KMS-11 (cell line): ENCODE data around the gene PRKCE.

ENCODE experiments used
- H2AFZ ChIP-seq: fragments of 200-600 bp; sonication (generic); 2 replicates; pipeline ENCODE4 v1.6.1; 2016; ENCODE audit warnings: antibody characterized with exemption, mixed run types, low read depth
- H3K27ac ChIP-seq: fragments of 200-600 bp; sonication (generic); 2 replicates; pipeline ENCODE4 v1.6.1; 2016; ENCODE audit warnings: mild to moderate bottlenecking, mixed run types
- H3K27me3 ChIP-seq: fragments of 200-600 bp; sonication (generic); 2 replicates; pipeline ENCODE4 v1.6.1; 2017; ENCODE audit warnings: mild to moderate bottlenecking, low read depth, mixed run types, moderate library complexity; ENCODE audit not compliant: insufficient read depth
- H3K36me3 ChIP-seq: fragments of 200-600 bp; sonication (generic); 2 replicates; pipeline ENCODE4 v1.6.1; 2017; ENCODE audit warnings: mild to moderate bottlenecking, mixed run types; ENCODE audit not compliant: insufficient read depth
- H3K4me1 ChIP-seq: fragments of 200-600 bp; sonication (generic); 2 replicates; pipeline ENCODE4 v1.6.1; 2016; ENCODE audit warnings: mild to moderate bottlenecking, low read depth, mixed run types; ENCODE audit not compliant: poor library complexity, severe bottlenecking
- H3K4me2 ChIP-seq: fragments of 200-600 bp; sonication (generic); 2 replicates; pipeline ENCODE4 v1.7.0; 2016; ENCODE audit warnings: mild to moderate bottlenecking, mixed run types
- H3K4me3 ChIP-seq: fragments of 200-600 bp; sonication (generic); IDR thresholded peaks from 2 replicates; pipeline ENCODE4 v1.6.1; 2017; ENCODE audit warnings: low read depth, low read length, mixed read lengths; ENCODE audit not compliant: insufficient read depth
- H3K79me2 ChIP-seq: fragments of 200-600 bp; sonication (generic); 2 replicates; pipeline ENCODE4 v1.6.1; 2016; ENCODE audit warnings: low read depth, mixed run types; ENCODE audit not compliant: insufficient read depth
- H3K9ac ChIP-seq: fragments of 200-600 bp; sonication (generic); 2 replicates; pipeline ENCODE4 v1.6.1; 2016; ENCODE audit warnings: mild to moderate bottlenecking, mixed run types
- H4K20me1 ChIP-seq: fragments of 200-600 bp; sonication (generic); 2 replicates; pipeline ENCODE4 v1.6.1; 2016; ENCODE audit warnings: mild to moderate bottlenecking, mixed run types; ENCODE audit not compliant: insufficient read depth
- TF ChIP-seq, protein P1 (sequence below): fragments of 200-600 bp; sonication (generic); conservative IDR thresholded peaks from 2 replicates; pipeline ENCODE4 v1.6.1; 2017; ENCODE audit warnings: low read depth, mild to moderate bottlenecking, antibody characterized with exemption, low read length, moderate library complexity, mixed read lengths

PRKCE gene

GRCh38 chr2:45890819-45891218 is 239.3 kb downstream of the PRKCE start:
- TF ChIP-seq, protein P1, sequence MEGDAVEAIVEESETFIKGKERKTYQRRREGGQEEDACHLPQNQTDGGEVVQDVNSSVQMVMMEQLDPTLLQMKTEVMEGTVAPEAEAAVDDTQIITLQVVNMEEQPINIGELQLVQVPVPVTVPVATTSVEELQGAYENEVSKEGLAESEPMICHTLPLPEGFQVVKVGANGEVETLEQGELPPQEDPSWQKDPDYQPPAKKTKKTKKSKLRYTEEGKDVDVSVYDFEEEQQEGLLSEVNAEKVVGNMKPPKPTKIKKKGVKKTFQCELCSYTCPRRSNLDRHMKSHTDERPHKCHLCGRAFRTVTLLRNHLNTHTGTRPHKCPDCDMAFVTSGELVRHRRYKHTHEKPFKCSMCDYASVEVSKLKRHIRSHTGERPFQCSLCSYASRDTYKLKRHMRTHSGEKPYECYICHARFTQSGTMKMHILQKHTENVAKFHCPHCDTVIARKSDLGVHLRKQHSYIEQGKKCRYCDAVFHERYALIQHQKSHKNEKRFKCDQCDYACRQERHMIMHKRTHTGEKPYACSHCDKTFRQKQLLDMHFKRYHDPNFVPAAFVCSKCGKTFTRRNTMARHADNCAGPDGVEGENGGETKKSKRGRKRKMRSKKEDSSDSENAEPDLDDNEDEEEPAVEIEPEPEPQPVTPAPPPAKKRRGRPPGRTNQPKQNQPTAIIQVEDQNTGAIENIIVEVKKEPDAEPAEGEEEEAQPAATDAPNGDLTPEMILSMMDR = no peak
- Histone ChIP-seq H2AFZ (no peak overlapping the region), H3K4me2 (no peak overlapping the region), H3K36me3 (no peaks in the 10 kb centered on the region), H3K79me2 (no peaks in the 10 kb centered on the region), H3K9ac (no peak overlapping the region), H3K27ac (no peak overlapping the region), H3K4me1 (no peaks in the 10 kb centered on the region), H3K4me3 (no peak overlapping the region), H4K20me1 (no peaks in the 10 kb centered on the region), H3K27me3 (no peaks in the 10 kb centered on the region)

GRCh38 chr2:45891719-45892424 is 240.4 kb downstream of the PRKCE start:
- TF ChIP-seq, protein P1 = no peak
- Histone ChIP-seq H3K27me3 (no peaks in the 10 kb centered on the region), H3K4me3 (no peak overlapping the region), H3K36me3 (no peaks in the 10 kb centered on the region), H4K20me1 (no peaks in the 10 kb centered on the region), H3K27ac (no peak overlapping the region), H3K9ac (no peak overlapping the region), H3K79me2 (no peaks in the 10 kb centered on the region), H3K4me1 (no peaks in the 10 kb centered on the region), H2AFZ (no peak overlapping the region), H3K4me2 (no peak overlapping the region)

DNA sequence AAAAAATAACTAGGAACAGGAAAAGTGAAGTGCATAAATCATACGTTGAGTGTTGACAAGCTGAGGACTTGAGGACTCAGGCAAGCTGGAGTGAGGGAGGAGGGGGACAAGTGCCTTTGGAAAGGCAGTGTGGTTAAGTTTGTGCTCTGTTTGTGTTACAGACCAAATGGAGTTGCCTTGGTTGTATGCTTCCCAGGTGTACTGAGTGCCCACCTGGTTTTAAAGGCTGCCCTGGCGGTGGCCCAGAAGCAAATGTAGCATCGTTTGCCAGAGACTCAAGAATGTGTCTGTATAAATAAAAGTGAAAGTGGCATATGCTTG is 240.9 kb downstream of the PRKCE start:
- no peak overlapping the region for H3K9ac ChIP-seq
- no peak overlapping the region for H3K4me3 ChIP-seq
- TF ChIP-seq, protein P1 = no peak
- H3K79me2 ChIP-seq = no peaks in the 10 kb centered on the region
- no peak overlapping the region for H2AFZ ChIP-seq
- no peaks in the 10 kb centered on the region for H3K36me3 ChIP-seq
- no peaks in the 10 kb centered on the region for H3K4me1 ChIP-seq
- no peak overlapping the region for H3K27ac ChIP-seq
- no peaks in the 10 kb centered on the region for H4K20me1 ChIP-seq
- H3K27me3 ChIP-seq = no peaks in the 10 kb centered on the region
- no peak overlapping the region for H3K4me2 ChIP-seq

GRCh38 chr2:45892757-45893156 is 241.3 kb downstream of the PRKCE start:
- Histone ChIP-seq H3K9ac (no peak overlapping the region), H3K4me1 (no peaks in the 10 kb centered on the region), H3K36me3 (no peaks in the 10 kb centered on the region), H3K4me3 (no peak overlapping the region), H3K4me2 (no peak overlapping the region), H3K27ac (no peak overlapping the region), H3K27me3 (no peaks in the 10 kb centered on the region), H3K79me2 (no peaks in the 10 kb centered on the region), H4K20me1 (no peaks in the 10 kb centered on the region), H2AFZ (no peak overlapping the region)
- TF ChIP-seq, protein P1 = no peak
